Astrocyte of the spinal cord (primary cell): Measurements from ENCODE around the gene EPHB3.

ENCODE experiments used
- DNase-seq: peaks from one replicate; pipeline ENCODE4 v3.0.0; 2011; ENCODE audit warnings: low read depth, low spot score
- H3K4me3 ChIP-seq: 2 replicates; pipeline ENCODE4 v1.5.1; 2011; ENCODE audit warnings: low read depth, mild to moderate bottlenecking, low read length, moderate library complexity
- in situ Hi-C: cut with HindIII; loops from 2 replicates; pipeline ENCODE4 v1.10.0; 2017; ENCODE audit warnings: low sequenced_read_pairs
- TF ChIP-seq, protein P1 (sequence below): IDR thresholded peaks from 2 replicates; pipeline ENCODE4 v1.5.1; 2012; ENCODE audit warnings: low read depth, mild to moderate bottlenecking, low read length, inconsistent platforms

EPHB3 gene

GRCh38 chr3:184584464-184584891 lies 22.9 kb downstream of the EPHB3 start:
- in situ Hi-C loops: no loop called here
- TF ChIP-seq, protein P1, sequence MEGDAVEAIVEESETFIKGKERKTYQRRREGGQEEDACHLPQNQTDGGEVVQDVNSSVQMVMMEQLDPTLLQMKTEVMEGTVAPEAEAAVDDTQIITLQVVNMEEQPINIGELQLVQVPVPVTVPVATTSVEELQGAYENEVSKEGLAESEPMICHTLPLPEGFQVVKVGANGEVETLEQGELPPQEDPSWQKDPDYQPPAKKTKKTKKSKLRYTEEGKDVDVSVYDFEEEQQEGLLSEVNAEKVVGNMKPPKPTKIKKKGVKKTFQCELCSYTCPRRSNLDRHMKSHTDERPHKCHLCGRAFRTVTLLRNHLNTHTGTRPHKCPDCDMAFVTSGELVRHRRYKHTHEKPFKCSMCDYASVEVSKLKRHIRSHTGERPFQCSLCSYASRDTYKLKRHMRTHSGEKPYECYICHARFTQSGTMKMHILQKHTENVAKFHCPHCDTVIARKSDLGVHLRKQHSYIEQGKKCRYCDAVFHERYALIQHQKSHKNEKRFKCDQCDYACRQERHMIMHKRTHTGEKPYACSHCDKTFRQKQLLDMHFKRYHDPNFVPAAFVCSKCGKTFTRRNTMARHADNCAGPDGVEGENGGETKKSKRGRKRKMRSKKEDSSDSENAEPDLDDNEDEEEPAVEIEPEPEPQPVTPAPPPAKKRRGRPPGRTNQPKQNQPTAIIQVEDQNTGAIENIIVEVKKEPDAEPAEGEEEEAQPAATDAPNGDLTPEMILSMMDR: no peak
- H3K4me3 ChIP-seq: no peak overlapping the region
- DNase-seq: no peak

- DNase-seq: no peak
- TF ChIP-seq, protein P1: no peak
- H3K4me3 ChIP-seq: no peak overlapping the region
- in situ Hi-C loops: no loop called here
These were observed 24.0 kb downstream of the EPHB3 start for GRCh38 chr3:184585545-184585944.

DNA sequence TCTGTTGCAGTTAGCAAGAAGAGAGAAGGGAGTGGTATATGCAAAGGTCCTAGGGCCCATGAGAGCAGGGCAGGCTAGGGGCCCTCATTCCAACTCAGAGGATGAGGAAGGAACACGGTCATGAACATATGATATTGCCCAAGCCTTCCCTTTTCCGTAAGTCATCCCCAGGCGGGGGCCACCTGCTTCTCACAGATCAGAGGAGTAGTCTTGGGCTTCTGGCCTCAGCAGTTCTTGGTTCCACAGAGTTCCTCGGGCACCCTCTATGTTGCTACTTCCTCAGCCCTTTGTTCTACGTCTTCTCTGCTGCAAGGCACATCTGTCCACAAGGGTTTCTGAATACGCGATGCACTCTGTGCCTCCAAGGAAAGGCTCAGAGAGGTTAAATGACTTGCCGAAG lies 25.3 kb downstream of the EPHB3 start:
- H3K4me3 ChIP-seq: no peak overlapping the region
- TF ChIP-seq, protein P1: no peak
- no peak for DNase-seq
- in situ Hi-C loops: no loop called here

GRCh38 chr3:184588776-184589175 lies 27.2 kb downstream of the EPHB3 start:
- H3K4me3 ChIP-seq: no peak overlapping the region
- TF ChIP-seq, protein P1: no peak
- in situ Hi-C loops: no loop called here
- DNase-seq: no peak

GRCh38 chr3:184590795-184591194 lies 29.2 kb downstream of the EPHB3 start:
- no peak for DNase-seq
- H3K4me3 ChIP-seq: no peak overlapping the region
- in situ Hi-C loops: no loop called here
- TF ChIP-seq, protein P1: no peak

DNA sequence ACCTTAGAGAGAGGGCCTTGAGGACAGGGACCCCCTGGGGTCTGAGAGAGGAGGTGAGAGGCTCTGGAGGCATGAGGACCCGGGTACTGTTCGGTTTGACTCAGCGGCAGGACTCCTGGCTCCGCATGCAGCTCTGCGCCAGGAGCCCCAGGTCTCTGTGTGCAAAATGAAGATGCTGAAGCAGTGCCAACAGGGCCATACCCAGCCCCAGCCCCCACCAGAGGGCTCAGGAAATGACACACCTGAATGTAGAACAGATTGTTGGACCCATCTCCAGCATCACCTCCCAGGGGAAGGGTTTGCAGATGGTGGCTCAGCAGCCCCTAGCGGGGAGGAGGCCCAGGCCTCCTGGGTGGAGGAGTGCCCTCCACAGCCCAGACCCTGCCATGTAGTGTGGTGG lies 30.2 kb downstream of the EPHB3 start:
- no peak overlapping the region for H3K4me3 ChIP-seq
- in situ Hi-C loops: no loop called here
- TF ChIP-seq, protein P1: no peak
- no peak for DNase-seq
